HG02642 (cell line): ENCODE measurements around the gene ADAMTSL4.
A peak's percentile ranks its signal among the peaks of the same experiment; 100 is the strongest.

ENCODE experiments used
- ATAC-seq: cut with Tn5 transposase; IDR thresholded peaks from one replicate; pipeline ENCODE4 v1.9.1; 2021; ENCODE audit warnings: mild to moderate bottlenecking; ENCODE audit not compliant: unreplicated experiment, poor library complexity

Gene ADAMTSL4

GRCh38 chr1:150553392-150554085, 4.3 kb downstream of the ADAMTSL4 start:
- no peak for ATAC-seq

GRCh38 chr1:150554086-150554452, 4.9 kb downstream of the ADAMTSL4 start:
- ATAC-seq: no peak

DNA sequence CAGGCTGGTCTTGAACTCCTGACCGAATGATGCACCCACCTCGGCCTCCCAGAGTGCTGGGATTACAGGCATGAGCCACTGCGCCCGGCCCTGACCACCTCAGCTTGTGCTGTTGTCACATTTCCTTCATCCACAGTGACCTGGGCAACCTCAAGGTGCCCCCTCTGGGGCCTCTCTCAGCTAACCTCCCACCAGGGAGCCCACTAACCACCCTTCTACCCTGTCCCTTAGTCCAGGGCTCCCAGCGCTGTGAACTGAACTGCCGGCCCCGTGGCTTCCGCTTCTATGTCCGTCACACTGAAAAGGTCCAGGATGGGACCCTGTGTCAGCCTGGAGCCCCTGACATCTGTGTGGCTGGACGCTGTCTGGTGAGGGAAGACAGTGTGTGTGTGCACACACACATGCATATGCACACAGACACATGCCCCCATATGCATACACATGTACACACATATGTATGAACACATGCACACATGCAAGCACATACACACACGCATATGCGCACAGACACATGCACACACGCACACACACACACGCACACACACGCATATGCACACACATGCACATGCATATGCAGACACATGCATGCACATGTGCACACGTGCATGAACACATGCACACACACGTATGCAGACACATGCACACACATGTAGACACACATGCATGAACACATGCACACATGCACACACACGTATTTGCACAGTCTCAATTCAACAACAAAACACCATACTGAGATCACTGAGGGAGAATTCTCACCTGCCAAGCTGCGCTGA, 6.2 kb downstream of the ADAMTSL4 start:
- no peak for ATAC-seq

GRCh38 chr1:150555971-150556865, 7.0 kb downstream of the ADAMTSL4 start:
- ATAC-seq: no peak

GRCh38 chr1:150557065-150557600, 7.9 kb downstream of the ADAMTSL4 start:
- ATAC-seq: no peak

- ATAC-seq: no peak
These were observed 8.6 kb downstream of the ADAMTSL4 start for GRCh38 chr1:150557813-150558212.

DNA sequence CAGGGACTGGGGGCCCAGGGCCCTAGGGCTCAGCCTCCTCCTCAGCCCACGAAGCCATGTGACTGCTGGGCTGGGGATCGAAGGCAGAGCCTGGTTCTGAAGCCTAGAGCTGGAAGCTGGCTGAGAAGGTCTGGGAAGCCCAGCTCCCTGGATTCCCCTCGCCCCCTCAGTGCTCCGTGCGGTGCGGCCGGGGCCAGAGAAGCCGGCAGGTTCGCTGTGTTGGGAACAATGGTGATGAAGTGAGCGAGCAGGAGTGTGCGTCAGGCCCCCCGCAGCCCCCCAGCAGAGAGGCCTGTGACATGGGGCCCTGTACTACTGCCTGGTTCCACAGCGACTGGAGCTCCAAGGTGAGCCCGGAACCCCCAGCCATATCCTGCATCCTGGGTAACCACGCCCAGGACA, 9.1 kb downstream of the ADAMTSL4 start:
- no peak for ATAC-seq

- ATAC-seq: no peak
These were observed 9.8 kb downstream of the ADAMTSL4 start for GRCh38 chr1:150558761-150559655.

- no peak for ATAC-seq
These were observed 10.4 kb downstream of the ADAMTSL4 start for GRCh38 chr1:150559656-150560010.

DNA sequence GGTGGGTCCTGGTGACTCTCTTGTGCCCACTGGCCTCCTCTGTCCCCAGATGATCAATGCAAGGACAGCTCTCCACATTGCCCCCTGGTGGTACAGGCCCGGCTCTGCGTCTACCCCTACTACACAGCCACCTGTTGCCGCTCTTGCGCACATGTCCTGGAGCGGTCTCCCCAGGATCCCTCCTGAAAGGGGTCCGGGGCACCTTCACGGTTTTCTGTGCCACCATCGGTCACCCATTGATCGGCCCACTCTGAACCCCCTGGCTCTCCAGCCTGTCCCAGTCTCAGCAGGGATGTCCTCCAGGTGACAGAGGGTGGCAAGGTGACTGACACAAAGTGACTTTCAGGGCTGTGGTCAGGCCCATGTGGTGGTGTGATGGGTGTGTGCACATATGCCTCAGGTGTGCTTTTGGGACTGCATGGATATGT, 10.8 kb downstream of the ADAMTSL4 start:
- ATAC-seq: no peak

DNA sequence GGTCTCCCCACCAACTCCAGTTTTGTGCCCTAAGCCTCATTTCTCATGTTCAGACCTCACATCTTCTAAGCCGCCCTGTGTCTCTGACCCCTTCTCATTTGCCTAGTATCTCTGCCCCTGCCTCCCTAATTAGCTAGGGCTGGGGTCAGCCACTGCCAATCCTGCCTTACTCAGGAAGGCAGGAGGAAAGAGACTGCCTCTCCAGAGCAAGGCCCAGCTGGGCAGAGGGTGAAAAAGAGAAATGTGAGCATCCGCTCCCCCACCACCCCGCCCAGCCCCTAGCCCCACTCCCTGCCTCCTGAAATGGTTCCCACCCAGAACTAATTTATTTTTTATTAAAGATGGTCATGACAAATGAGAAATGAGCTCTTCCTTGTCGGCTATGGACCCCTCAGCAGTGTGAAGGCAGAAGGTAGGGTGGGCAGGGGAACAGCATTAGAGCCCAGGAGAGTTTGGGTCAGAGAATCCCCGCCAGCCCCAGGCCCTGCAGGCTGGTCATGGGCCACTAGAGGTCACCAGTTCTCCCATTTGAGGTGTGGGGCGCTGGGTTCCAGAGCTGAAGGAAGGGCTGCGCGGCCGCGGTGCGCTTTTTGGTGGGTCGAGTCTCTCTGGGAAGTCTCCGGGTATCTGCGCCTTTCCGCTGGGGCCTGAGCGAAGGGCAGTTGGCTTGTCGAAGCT, 11.5 kb downstream of the ADAMTSL4 start:
- ATAC-seq: peak; percentile 33

DNA sequence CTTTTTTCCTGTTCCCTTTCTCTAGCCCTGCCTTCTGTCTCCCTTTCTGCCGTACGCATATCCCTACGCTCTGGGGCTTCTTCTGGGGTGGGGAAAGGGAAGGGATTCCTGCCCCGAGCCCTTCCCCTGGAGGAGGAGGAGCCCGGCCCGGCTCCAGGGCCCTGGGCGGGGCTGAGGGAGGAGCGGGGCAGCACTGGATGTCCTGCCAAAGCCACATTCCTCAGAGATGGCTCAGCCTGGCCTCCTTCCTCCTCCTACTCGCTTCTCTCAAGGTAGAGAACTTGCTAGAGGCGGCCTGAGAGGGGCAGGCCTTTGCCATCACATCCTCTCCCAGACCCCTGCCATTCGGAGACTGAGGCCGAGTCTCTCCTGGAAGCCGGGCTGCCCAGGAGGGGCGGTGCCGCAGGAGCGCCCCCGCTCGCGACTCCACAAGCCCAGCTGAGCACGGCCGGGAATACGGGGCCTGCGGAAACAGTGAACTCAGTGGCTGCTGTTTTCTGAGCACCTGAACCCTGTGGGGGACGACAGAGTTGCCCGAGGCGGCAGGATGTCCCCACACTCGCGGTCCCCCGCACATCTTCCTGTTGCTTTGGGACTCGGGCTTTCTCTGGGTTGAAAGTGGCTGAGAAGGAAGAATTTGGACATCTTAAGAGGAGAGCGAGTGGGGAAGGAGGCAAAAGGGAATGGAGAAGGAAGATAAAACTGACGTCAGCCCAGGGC, 12.2 kb downstream of the ADAMTSL4 start:
- peak; percentile 24 for ATAC-seq

GRCh38 chr1:150561974-150562445, 12.8 kb downstream of the ADAMTSL4 start:
- ATAC-seq: peak; percentile 42

GRCh38 chr1:150562446-150563339, 13.5 kb downstream of the ADAMTSL4 start:
- peak; percentile 45 for ATAC-seq

GRCh38 chr1:150563340-150564038, 14.3 kb downstream of the ADAMTSL4 start:
- ATAC-seq: peak; percentile 17

DNA sequence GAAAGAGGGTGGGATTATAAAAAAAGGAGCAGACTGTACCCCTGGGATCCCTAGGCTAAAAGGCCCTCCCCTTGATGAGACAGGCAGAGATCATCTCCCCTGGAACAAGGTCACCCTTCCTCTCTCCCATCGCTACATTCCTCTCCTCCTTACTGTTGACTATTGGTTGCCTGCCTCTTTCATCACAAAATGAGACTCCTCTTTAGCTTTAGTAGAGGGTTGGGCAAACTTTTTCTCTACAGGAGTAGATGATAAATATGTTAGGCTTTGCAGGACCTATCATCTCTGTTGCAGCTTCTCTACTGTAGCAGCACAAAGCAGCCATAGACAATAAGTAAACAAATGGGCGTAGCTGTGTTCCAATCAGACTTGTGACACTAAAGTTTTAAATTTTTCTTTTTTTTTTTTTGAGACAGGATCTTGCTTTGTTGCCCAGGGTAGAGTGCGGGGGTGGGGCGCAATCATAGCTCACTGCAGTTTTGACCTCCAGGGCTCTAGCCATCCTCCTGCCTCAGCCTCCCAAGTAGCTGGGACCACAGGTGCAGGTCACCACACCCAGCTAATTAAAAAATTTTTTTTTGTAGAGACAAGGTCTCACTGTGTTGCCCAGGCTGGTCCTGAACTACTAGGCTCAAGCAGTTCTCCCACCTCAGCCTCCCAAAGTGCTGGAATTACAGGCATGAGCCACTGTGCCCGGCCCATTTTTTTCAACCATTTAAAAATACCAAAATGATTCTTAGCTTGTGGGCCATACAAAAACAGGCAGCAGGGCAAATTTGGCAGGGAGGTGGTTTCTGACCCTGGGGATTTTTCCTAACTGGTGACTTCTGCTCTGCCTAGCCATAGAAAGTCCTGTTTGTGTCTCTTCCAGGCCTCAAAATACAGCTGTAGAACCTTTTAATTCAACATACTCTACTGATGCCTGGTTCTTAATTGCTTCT, 15.1 kb downstream of the ADAMTSL4 start:
- ATAC-seq: no peak
